ENCODE data around the gene ARHGEF12. TPM values are rescaled to one million over a fixed set of nuclear protein-coding genes. Genes with fewer than 3 reads are reported as not detected.

The ARHGEF12 gene
- total RNA-seq, 4 donors from 2014 or later: 52.9 to 77.3 (median 61.4) TPM

- Histone ChIP-seq H3K36me3 (peaks cover 5 to 97% of the 10 kb centered on the region in 2 donors), H3K9me3 (no peaks in the 10 kb centered on the region), H3K4me1 (no peaks in the 10 kb centered on the region), H3K27ac (no peak overlapping the region), H3K27me3 (no peaks in the 10 kb centered on the region), H3K4me3 (no peak overlapping the region)
- TF ChIP-seq POLR2A (IDR thresholded peaks at IDR 0.05) (no peak), CTCF (IDR thresholded peaks at IDR 0.05 in 4 of 5, conservative IDR thresholded peaks at IDR 0.05 in 1 of 5) (no peak)
- intact Hi-C loops (cut with DNase I; ENCODE audit: low total_unique reads): no loop called here
- ATAC-seq: no peak
- in situ Hi-C loops (cut with MboI; ENCODE audit: low sequenced_read_pairs in 4 of 4): no loop called here
- no peak for DNase-seq
Measured at GRCh38 chr11:120473503-120473902, 137.3 kb downstream of the ARHGEF12 start.

- Histone ChIP-seq H3K4me1 (no peaks in the 10 kb centered on the region), H3K27ac (no peak overlapping the region), H3K9me3 (no peaks in the 10 kb centered on the region), H3K36me3 (peaks cover 11 to 98% of the 10 kb centered on the region in 2 donors), H3K4me3 (no peak overlapping the region), H3K27me3 (no peaks in the 10 kb centered on the region)
- in situ Hi-C loops (cut with MboI; ENCODE audit: low sequenced_read_pairs in 4 of 4) (no loop called here), intact Hi-C loops (cut with DNase I; ENCODE audit: low total_unique reads) (no loop called here)
- TF ChIP-seq POLR2A (IDR thresholded peaks at IDR 0.05): no peak
- no peak for TF ChIP-seq CTCF (IDR thresholded peaks at IDR 0.05 in 4 of 5, conservative IDR thresholded peaks at IDR 0.05 in 1 of 5)
- DNase-seq: no peak
- ATAC-seq: no peak
Measured at GRCh38 chr11:120482149-120482548, 145.9 kb downstream of the ARHGEF12 start.

GRCh38 chr11:120484722-120485121 is 148.5 kb downstream of the ARHGEF12 start:
- Histone ChIP-seq H3K4me1 (no peaks in the 10 kb centered on the region), H3K9me3 (no peaks in the 10 kb centered on the region), H3K36me3 (peaks cover 5 to 77% of the 10 kb centered on the region in 2 donors), H3K27ac (no peak overlapping the region), H3K27me3 (no peaks in the 10 kb centered on the region), H3K4me3 (no peak overlapping the region)
- intact Hi-C loops (cut with DNase I; ENCODE audit: low total_unique reads): loop anchor here (5.0 kb wide), 1 partner anchor 157 kb away; the partner anchor contains the start of gene TLCD5
- TF ChIP-seq CTCF (IDR thresholded peaks at IDR 0.05 in 4 of 5, conservative IDR thresholded peaks at IDR 0.05 in 1 of 5) (no peak), POLR2A (IDR thresholded peaks at IDR 0.05) (no peak)
- DNase-seq (no peak), ATAC-seq (no peak)
- in situ Hi-C loops (cut with MboI; ENCODE audit: low sequenced_read_pairs in 4 of 4): no loop called here

GRCh38 chr11:120486138-120486537 is 149.9 kb downstream of the ARHGEF12 start:
- Histone ChIP-seq H3K4me3 (no peak overlapping the region), H3K27ac (no peak overlapping the region), H3K27me3 (no peaks in the 10 kb centered on the region), H3K9me3 (no peaks in the 10 kb centered on the region), H3K4me1 (no peaks in the 10 kb centered on the region), H3K36me3 (peaks cover 5 to 70% of the 10 kb centered on the region in 2 donors)
- no peak for DNase-seq
- TF ChIP-seq POLR2A (IDR thresholded peaks at IDR 0.05) (no peak), CTCF (IDR thresholded peaks at IDR 0.05 in 4 of 5, conservative IDR thresholded peaks at IDR 0.05 in 1 of 5) (no peak)
- intact Hi-C loops (cut with DNase I; ENCODE audit: low total_unique reads): loop anchor here (5.0 kb wide), 1 partner anchor 159 kb away; the partner anchor contains the start of gene TLCD5
- in situ Hi-C loops (cut with MboI; ENCODE audit: low sequenced_read_pairs in 4 of 4): no loop called here
- ATAC-seq: no peak

- H3K27ac ChIP-seq: no peak overlapping the region
- DNase-seq (no peak), ATAC-seq (no peak)
- intact Hi-C loops (cut with DNase I; ENCODE audit: low total_unique reads): loop anchor here (5.0 kb wide), 1 partner anchor 162 kb away; the partner anchor contains the start of gene TLCD5
- H3K27me3 ChIP-seq: no peaks in the 10 kb centered on the region
- no peak for TF ChIP-seq CTCF (IDR thresholded peaks at IDR 0.05 in 4 of 5, conservative IDR thresholded peaks at IDR 0.05 in 1 of 5)
- no peak for TF ChIP-seq POLR2A (IDR thresholded peaks at IDR 0.05)
- no peaks in the 10 kb centered on the region for H3K9me3 ChIP-seq
- peaks cover 0 to 34% of the 10 kb centered on the region in 2 donors for H3K36me3 ChIP-seq
- no peak overlapping the region for H3K4me3 ChIP-seq
- in situ Hi-C loops (cut with MboI; ENCODE audit: low sequenced_read_pairs in 4 of 4): no loop called here
- no peaks in the 10 kb centered on the region for H3K4me1 ChIP-seq
Measured at GRCh38 chr11:120489799-120490198, 153.6 kb downstream of the ARHGEF12 start.
